K562 (cell line): ENCODE data around the gene TMEM143. TPM values are rescaled to one million over a fixed set of nuclear protein-coding genes. Genes with fewer than 3 reads are reported as not detected.

Source experiments
- CHD4 ChIP-seq: fragments of 200-600 bp; sonication (generic); IDR thresholded peaks from 3 replicates; pipeline ENCODE4 v1.6.1; 2012; ENCODE audit warnings: low read depth, mild to moderate bottlenecking, mixed read lengths, low read length, inconsistent platforms; ENCODE audit not compliant: insufficient read depth, insufficient replicate concordance, poor library complexity, severe bottlenecking
- ETS2 ChIP-seq: IDR thresholded peaks from 2 replicates; pipeline ENCODE4 v1.6.1; 2016; ENCODE audit warnings: borderline replicate concordance, missing genetic modification characterization, mild to moderate bottlenecking, moderate library complexity, missing compliant biosample characterization; ENCODE audit not compliant: poor library complexity, severe bottlenecking
- HEY1 ChIP-seq: fragments of 250-450 bp; sonication (Bioruptor Pico); IDR thresholded peaks from 2 replicates; pipeline ENCODE4 v1.5.0; 2020; ENCODE audit warnings: mild to moderate bottlenecking, moderate library complexity, borderline replicate concordance
- NCOR1 ChIP-seq: fragments of 450-650 bp; IDR thresholded peaks from 2 replicates; pipeline ENCODE4 v1.6.1; 2016; ENCODE audit warnings: mild to moderate bottlenecking, moderate library complexity
- RBFOX2 ChIP-seq: fragments of 200-400 bp; formaldehyde crosslinking; IDR thresholded peaks from 2 replicates; pipeline ENCODE4 v1.6.1; 2017; ENCODE audit warnings: low read depth, mild to moderate bottlenecking, low read length, moderate library complexity
- SRSF7 ChIP-seq: fragments of 200-400 bp; formaldehyde crosslinking; optimal IDR thresholded peaks from 2 replicates; pipeline ENCODE3; 2017; ENCODE audit warnings: mild to moderate bottlenecking, low read depth, low read length
- TCFL5 ChIP-seq: fragments of 250-450 bp; sonication (Bioruptor Pico); conservative IDR thresholded peaks from 2 replicates; pipeline ENCODE4 v1.6.1; 2021; ENCODE audit warnings: mild to moderate bottlenecking, moderate library complexity, matching md5 sums
- ZNF551 ChIP-seq: fragments of 250-450 bp; sonication (Bioruptor Pico); IDR thresholded peaks from 2 replicates; pipeline ENCODE4 v1.5.0; 2021; ENCODE audit warnings: mild to moderate bottlenecking, moderate library complexity
- ZNF75A ChIP-seq: fragments of 450-650 bp; formaldehyde crosslinking; IDR thresholded peaks from 2 replicates; pipeline ENCODE4 v1.4.0; 2020; ENCODE audit warnings: mild to moderate bottlenecking
- polyA plus RNA-seq, 8 experiments: library from polyadenylated mRNA; depleted of rRNA in 4 of 8; stranded (reverse) in 5 of 8; unstranded in 3 of 8; fragments of >200 nt; fragmentation: Nextera tagmentation in 2 of 8; fragmentation: Illumina TruSeq in 1 of 8; extraction: Ambion mirVana in 2 of 8; extraction: Trizol in 1 of 8; gene quantifications; 2 replicates each; pipeline versions ENCODE4 v1.2.1 to v1.2.3, GENCODE V29; 2011 to 2014; ENCODE audit warnings: inconsistent platforms in 1 of 8, missing spikeins in 1 of 8
- total RNA-seq, 7 experiments: library from RNA; depleted of rRNA in 6 of 7; stranded (reverse); fragments of >200 nt in 6 of 7; fragmentation: Illumina TruSeq in 2 of 7; extraction: Trizol in 2 of 7; gene quantifications; 2 replicates each; pipeline versions ENCODE4 v1.2.1 to v1.2.3, GENCODE V29; 2011 to 2021; ENCODE audit warnings: low replicate concordance in 1 of 7
- TF ChIP-seq, protein P1 (sequence below): fragments of 450-650 bp; IDR thresholded peaks from 2 replicates; pipeline ENCODE4 v1.6.1; 2016; ENCODE audit warnings: low read depth
- TF ChIP-seq, protein P2 (sequence below), 2 experiments: IDR thresholded peaks; 2 replicates each; pipeline ENCODE4 v1.6.1; 2012; ENCODE audit warnings: improper control_type of control experiment in 2 of 2, low read depth in 2 of 2, low read length in 2 of 2, borderline replicate concordance in 1 of 2
- TF ChIP-seq, protein P3 (sequence below), 3 experiments: fragments of 200-800 bp in 1 of 3; sonication (Bioruptor generic) in 1 of 3; sonication (generic) in 1 of 3; formaldehyde crosslinking in 1 of 3; IDR thresholded peaks; 2 replicates each; pipeline versions ENCODE4 v1.6.1 to v1.8.0; 2016 to 2022; ENCODE audit warnings: mild to moderate bottlenecking in 2 of 3, missing compliant biosample characterization in 2 of 3, missing genetic modification characterization in 2 of 3, missing genetic modification reagents in 1 of 3

Gene TMEM143
- total and polyA plus RNA-seq, 9 of the 15 experiments (the other 6 are each of a cell fraction or from before 2014, with no cell fraction given): 0.66 to 8.8 (median 4.3) TPM

DNA sequence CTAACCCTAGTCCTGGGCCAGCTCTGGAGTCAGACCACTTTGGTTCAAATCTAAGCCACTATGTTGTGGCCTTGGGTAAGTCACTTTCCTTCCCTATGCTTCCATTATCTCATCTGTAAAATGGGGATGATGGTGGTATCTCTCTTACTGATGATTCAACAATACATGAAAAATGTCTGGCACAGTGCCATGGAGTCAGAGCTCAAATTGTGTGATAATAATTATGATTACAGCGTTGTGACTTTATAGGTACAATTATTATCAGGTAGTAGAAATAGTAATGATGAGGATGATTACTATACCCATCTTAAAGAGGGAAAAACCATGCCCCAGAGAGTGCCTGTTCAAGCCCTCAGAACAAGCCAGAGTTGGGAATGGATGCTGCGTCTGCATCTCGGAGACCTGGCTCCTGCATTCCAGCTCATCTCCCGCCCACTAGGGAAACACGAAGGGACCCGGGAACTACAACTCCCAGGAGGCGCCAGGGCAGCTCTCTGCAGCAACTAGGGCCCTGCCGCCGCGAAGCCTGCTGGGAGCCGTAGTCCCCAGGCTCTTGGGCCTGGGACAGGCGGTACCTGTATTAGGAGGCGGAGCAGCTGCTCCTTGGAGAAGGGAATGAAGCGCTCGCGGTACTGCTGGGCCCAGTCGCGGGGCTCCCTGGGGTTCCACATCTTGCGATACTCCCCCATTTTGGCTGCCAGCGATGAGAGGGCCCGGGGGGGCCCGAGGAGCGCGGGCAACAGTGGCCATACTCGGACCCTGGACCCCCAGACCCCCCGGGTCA lies 832 bp downstream of the TMEM143 start (continued):
- TF ChIP-seq, protein P1, sequence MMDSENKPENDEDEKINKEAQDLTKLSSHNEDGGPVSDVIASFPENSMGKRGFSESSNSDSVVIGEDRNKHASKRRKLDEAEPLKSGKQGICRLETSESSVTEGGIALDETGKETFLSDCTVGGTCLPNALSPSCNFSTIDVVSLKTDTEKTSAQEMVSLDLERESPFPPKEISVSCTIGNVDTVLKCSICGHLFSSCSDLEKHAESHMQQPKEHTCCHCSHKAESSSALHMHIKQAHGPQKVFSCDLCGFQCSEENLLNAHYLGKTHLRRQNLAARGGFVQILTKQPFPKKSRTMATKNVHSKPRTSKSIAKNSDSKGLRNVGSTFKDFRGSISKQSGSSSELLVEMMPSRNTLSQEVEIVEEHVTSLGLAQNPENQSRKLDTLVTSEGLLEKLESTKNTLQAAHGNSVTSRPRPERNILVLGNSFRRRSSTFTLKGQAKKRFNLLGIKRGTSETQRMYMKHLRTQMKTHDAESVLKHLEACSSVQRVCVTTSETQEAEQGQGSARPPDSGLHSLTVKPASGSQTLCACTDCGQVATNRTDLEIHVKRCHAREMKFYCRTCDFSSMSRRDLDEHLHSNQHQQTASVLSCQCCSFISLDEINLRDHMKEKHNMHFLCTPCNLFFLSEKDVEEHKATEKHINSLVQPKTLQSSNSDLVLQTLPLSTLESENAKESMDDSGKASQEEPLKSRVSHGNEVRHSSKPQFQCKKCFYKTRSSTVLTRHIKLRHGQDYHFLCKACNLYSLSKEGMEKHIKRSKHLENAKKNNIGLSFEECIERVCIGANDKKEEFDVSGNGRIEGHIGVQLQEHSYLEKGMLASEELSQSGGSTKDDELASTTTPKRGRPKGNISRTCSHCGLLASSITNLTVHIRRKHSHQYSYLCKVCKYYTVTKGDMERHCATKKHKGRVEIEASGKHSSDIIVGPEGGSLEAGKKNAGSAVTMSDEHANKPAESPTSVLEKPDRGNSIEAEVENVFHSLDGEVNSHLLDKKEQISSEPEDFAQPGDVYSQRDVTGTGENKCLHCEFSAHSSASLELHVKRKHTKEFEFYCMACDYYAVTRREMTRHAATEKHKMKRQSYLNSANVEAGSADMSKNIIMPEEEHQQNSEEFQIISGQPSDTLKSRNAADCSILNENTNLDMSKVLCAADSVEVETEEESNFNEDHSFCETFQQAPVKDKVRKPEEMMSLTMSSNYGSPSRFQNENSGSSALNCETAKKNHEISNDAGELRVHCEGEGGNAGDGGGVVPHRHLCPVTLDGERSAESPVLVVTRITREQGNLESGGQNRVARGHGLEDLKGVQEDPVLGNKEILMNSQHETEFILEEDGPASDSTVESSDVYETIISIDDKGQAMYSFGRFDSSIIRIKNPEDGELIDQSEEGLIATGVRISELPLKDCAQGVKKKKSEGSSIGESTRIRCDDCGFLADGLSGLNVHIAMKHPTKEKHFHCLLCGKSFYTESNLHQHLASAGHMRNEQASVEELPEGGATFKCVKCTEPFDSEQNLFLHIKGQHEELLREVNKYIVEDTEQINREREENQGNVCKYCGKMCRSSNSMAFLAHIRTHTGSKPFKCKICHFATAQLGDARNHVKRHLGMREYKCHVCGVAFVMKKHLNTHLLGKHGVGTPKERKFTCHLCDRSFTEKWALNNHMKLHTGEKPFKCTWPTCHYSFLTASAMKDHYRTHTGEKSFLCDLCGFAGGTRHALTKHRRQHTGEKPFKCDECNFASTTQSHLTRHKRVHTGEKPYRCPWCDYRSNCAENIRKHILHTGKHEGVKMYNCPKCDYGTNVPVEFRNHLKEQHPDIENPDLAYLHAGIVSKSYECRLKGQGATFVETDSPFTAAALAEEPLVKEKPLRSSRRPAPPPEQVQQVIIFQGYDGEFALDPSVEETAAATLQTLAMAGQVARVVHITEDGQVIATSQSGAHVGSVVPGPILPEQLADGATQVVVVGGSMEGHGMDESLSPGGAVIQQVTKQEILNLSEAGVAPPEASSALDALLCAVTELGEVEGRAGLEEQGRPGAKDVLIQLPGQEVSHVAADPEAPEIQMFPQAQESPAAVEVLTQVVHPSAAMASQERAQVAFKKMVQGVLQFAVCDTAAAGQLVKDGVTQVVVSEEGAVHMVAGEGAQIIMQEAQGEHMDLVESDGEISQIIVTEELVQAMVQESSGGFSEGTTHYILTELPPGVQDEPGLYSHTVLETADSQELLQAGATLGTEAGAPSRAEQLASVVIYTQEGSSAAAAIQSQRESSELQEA: no peak
- TF ChIP-seq, protein P2, sequence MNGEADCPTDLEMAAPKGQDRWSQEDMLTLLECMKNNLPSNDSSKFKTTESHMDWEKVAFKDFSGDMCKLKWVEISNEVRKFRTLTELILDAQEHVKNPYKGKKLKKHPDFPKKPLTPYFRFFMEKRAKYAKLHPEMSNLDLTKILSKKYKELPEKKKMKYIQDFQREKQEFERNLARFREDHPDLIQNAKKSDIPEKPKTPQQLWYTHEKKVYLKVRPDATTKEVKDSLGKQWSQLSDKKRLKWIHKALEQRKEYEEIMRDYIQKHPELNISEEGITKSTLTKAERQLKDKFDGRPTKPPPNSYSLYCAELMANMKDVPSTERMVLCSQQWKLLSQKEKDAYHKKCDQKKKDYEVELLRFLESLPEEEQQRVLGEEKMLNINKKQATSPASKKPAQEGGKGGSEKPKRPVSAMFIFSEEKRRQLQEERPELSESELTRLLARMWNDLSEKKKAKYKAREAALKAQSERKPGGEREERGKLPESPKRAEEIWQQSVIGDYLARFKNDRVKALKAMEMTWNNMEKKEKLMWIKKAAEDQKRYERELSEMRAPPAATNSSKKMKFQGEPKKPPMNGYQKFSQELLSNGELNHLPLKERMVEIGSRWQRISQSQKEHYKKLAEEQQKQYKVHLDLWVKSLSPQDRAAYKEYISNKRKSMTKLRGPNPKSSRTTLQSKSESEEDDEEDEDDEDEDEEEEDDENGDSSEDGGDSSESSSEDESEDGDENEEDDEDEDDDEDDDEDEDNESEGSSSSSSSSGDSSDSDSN (IDR thresholded peaks at IDR 0.05; ENCODE audit: borderline replicate concordance in 1 of 2, low read depth in 2 of 2, low read length in 2 of 2): no peak
- TF ChIP-seq CHD4 (no peak), HEY1 (CRISPR knock-in tag) (no peak), ZNF75A (CRISPR knock-in tag) (no peak), SRSF7 (no peak), ETS2 (tag) (no peak), RBFOX2 (peak; percentile 77), NCOR1 (no peak), TCFL5 (CRISPR knock-in tag) (no peak), ZNF551 (no peak)
- TF ChIP-seq, protein P3, sequence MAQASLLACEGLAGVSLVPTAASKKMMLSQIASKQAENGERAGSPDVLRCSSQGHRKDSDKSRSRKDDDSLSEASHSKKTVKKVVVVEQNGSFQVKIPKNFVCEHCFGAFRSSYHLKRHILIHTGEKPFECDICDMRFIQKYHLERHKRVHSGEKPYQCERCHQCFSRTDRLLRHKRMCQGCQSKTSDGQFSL (CRISPR knock-in tag; IDR thresholded peaks at IDR 0.05): no peak
- TF ChIP-seq, protein P3 (tag; IDR thresholded peaks at IDR 0.05): no peak
